Coronary artery (tissue), 2 donors: ENCODE data around the gene VTI1B.
A peak's percentile ranks its signal among the peaks of the same experiment; 100 is the strongest.
"Not testable (repeated sequence)": the region's sequence is repeated elsewhere in the genome, so short reads cannot be mapped to it uniquely, and the experiment has no call there.

Experiments used
- DNase-seq: peaks from one replicate; pipeline ENCODE4 v3.0.0-alpha.2; 2017; ENCODE audit warnings: low spot score
- H3K27ac ChIP-seq, 2 donors: fragments of 200-600 bp; sonication (generic); one replicate each; pipeline ENCODE4 v1.5.1; 2016 to 2019
- H3K4me3 ChIP-seq: fragments of 200-600 bp; sonication (generic); 2 replicates; pipeline ENCODE4 v1.5.1; 2016; ENCODE audit warnings: mild to moderate bottlenecking, moderate library complexity
- TF ChIP-seq, protein P1 (sequence below): fragments of 200-600 bp; sonication (generic); IDR thresholded peaks from one replicate; pipeline ENCODE4 v1.5.1; 2019; ENCODE audit warnings: antibody characterized with exemption

The VTI1B gene

DNA sequence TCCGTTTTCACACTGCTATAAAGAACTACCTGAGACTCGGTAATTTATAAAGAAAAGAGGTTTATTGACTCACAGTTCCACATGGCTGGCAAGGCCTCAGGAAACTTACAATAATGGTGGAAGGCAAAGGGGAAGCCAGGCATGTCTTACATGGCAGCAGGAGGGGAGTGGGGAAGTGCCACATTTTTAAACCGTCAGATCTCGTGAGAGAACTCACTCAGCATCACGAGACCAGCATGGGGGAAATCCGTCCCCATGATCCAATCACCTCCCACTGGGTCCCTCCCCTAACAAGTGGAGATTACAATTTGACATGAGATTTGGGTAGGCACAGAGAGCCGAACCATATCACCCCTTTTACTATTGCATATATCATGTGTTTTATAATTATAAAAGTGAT lies 72.4 kb downstream of the VTI1B start:
- no peak overlapping the region for H3K4me3 ChIP-seq
- H3K27ac ChIP-seq: no peak overlapping the region
- no peak for DNase-seq
- TF ChIP-seq, protein P1, sequence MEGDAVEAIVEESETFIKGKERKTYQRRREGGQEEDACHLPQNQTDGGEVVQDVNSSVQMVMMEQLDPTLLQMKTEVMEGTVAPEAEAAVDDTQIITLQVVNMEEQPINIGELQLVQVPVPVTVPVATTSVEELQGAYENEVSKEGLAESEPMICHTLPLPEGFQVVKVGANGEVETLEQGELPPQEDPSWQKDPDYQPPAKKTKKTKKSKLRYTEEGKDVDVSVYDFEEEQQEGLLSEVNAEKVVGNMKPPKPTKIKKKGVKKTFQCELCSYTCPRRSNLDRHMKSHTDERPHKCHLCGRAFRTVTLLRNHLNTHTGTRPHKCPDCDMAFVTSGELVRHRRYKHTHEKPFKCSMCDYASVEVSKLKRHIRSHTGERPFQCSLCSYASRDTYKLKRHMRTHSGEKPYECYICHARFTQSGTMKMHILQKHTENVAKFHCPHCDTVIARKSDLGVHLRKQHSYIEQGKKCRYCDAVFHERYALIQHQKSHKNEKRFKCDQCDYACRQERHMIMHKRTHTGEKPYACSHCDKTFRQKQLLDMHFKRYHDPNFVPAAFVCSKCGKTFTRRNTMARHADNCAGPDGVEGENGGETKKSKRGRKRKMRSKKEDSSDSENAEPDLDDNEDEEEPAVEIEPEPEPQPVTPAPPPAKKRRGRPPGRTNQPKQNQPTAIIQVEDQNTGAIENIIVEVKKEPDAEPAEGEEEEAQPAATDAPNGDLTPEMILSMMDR: no peak

DNA sequence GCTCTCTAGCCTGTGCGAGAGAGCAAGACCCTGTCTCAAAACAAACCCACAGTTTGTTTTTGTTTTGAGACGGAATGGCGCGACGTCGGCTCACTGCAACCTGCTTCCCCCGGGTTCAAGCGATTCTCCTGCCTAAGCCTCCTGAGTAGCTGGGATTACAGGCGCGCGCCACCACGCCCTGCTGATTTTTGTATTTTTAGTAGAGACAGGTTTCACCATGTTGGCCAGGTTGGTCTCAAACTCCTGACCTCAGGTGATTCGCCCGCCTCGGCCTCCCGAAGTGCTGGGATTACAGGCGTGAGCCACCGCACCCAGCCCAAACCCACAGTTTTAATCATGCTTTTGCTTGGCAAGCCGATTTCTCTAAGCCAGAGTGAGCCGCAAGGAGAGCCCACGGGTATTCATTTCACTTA lies 73.9 kb downstream of the VTI1B start:
- Histone ChIP-seq H3K4me3 (peak overlapping the region; percentile 94), H3K27ac (peak overlapping the region; percentile 91 to 96)
- not testable (repeated sequence) for DNase-seq

DNA sequence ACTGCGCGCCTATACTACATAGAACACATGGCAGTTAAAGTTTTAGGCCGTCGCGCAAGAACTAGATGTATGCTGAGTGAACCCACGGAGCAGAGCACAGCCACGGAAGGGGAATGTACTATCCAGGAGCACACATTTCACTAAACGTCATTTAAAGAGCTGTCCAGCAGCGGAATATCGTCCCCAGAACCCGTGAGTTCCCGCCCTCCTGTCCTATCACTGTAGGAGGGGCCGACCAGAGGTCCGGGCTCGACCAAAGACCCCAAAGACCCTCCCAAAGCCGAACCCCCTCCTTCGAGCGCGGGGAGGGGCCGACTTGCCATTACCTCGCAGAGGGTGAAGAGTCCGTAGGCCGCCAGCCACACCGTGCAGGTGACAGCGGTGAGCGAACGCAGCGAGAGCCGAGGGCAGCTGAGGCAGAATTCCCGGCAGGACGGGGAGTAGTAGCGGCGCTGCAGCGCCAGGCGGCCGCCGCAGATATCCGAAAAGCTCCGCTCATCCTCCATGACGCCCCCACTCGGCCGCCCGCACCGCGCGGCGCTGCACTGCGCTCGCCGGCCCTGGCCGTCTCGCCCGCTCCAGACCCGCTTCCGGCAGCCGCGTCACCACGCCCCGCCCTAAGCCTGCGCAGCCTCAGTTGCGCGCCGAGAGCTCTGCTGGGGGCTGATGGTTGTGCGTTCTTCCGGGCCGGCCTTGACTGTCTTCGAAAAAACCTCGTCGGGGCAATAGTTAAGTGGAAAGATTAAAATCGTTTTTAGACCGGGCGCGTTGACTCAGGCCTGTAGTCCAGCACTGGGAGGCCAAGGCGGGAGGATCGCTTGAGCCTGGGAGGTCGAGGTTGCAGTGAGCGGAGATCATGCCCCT lies 74.5 kb downstream of the VTI1B start, which contains the start of gene PIGH:
TSS of gene PIGH (minus strand) at position 571 of the 864 bp plus-strand sequence. CDS start at position 506, 65 bp downstream.
- peak; percentile 93 for DNase-seq
- Histone ChIP-seq H3K4me3 (peak within 1 kb of the TSS; percentile 94), H3K27ac (peak within 1 kb of the TSS; percentile 91 to 96)
- TF ChIP-seq, protein P1: no peak
